ENCODE measurements around the gene SH3D21.

SH3D21 gene

DNA sequence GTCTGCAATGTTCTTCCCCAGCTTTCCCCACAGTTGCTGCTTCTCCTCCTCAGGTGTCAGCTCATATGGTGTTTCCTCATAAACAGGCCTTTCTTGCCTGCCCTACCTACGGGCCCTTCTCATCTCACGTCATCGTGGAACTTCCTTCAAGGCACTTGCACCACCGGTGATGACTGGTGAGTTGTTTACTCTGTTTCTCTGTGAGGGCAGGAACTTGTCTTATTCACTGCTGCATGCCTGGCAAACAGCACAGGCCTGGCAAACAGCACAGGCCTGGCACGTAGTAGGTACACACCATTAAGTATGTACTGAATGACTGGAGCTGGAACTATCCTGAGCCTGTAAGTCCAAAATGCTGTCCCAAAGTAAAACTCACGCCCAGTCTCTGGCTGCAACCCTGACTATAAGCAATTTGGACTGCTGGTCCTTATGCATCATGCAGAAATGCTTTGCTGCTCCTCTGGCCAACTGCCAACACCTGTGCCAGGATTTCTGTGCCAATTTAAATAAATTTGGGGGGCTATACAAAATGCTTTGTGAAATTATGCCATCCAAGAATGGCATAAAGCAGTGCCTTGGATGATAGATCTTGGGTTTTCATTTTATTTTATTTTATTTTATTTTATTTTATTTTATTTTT lies 53.9 kb downstream of the SH3D21 start:
- no peak for FAIRE-seq

DNA sequence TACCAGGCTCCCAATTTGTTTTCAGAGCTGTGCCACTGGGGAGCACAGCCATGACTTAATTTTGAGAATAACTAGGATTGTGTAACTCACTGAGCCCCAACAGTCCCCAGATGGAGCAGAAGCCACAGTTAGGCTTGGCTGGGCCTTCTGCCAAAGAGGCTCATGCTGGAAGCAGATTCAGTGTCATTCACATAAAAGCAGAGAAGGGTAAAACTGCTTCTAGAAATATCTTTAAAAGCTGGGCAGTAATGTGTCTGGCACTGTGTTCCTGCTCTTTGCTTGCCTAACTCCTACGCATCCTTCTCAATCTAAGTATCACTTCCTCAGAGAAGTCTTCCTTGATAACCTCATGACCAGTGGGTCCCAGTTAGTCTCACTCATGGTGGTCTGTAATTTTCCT lies 59.2 kb downstream of the SH3D21 start:
- FAIRE-seq: no peak

DNA sequence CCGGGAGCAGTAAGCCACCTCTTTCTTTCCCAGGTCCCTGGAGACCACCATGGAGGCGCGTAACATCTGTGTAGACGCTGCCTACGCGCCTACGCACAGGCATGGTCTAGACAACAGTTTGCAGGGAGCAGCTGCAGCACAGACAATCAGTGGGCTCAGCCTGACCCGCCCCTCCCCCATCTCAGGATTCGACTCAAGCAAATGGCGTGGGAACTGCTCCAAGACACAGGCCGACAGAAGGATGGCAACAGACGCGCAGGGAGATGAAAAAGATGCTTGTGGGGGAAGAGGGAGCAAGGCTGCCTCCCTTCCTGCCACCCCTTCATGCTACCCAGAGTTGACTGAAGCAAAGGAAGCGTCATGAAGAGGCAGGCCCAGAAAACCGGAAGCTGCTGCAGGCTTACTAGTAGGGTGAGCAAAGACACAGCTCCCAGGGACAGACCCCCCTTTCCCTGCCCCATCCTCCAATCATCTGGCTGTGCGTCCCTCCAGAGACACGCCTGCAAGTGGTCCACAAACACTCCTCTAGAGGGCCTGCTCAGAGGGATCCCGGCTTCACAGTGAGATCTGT lies 60.0 kb downstream of the SH3D21 start:
- no peak for FAIRE-seq

DNA sequence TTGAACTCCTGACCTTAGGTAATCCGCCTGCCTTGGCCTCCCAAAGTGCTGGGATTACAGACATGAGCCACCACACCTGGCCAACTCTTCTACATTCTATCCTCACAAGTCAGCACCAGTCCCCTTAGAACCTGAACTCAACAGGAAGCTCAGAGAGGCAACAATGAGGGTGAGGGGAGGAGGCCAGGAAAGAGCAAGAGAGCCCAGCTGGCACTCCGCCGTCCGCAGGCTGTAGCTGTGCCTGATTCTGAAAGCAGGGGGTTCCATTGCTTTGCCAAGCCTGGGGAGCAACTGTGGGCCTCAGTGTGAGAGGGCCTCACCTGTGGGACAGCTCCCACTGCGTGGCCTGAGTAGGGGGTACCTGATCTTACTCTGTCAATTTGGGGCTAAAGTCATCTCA lies 60.9 kb downstream of the SH3D21 start:
- no peak for FAIRE-seq

DNA sequence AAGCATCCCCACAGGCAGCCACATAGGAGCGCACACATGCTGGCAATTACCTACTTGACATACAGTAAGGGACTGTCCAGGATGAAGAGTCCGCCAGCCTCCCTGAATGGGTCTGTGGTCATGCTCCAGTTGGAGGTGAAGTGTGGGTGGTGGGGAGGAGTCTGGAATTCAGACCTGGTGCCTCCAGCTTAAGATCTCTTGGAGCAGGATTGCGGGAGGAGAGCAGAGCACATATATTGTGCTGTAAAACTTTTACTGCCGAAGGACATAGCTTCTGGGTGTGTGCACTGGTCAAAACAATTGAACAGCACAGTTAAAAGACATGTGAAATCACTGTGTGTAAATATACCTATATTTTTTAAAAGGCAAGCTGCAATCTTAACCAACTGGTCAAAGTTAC lies 61.6 kb downstream of the SH3D21 start:
- FAIRE-seq: no peak

DNA sequence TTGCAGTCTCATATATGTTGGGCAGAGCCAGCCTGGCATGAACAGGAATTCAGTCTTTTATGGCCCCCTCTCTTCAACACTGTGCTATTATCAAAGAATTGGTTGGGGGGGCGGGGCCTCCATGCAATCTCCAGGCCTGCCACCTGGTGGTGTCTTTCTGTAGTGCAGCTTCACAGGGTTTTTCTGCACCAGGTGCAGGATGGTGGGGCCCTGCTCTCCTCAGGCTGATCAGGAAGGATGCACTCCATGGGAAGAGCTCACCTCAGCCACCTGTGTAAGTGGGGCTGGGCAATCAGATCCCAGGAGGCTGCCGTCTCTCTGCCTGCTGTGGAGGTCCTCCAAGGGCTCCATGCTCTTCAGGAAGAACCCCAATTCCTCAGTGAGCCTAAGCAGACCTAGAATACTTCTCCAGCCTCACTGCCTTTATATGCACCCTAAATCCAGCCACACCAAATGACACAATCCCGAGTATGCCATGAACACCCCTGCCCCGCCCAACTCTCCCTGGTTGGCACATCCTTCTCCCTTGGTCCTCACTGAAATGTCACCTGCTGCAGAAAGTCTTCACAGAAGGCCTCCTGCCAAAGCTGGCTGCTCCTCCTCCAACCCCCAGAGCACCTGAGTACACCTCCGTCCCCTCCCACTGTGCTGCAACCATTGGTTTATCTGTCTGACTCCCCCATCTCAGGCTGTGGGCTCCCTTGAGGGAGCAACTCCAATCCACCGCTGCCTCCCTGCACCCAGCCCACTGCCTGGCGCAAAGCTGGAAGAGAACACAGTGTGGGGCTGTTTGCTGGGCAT lies 63.1 kb downstream of the SH3D21 start:
- FAIRE-seq: peak; percentile 72

Measured in G401.6 (cell line).